Osteoblast (primary cell): Measurements from ENCODE around the gene C1QA. TPM values are rescaled to one million over a fixed set of nuclear protein-coding genes. Genes with fewer than 3 reads are reported as not detected.

Experiments
- DNase-seq: peaks from one replicate; pipeline ENCODE4 v3.0.0; 2011; ENCODE audit warnings: low spot score, mixed read lengths; ENCODE audit not compliant: insufficient read length; ENCODE audit errors: missing footprints
- H2AFZ ChIP-seq: 2 replicates; pipeline ENCODE4 v1.6.0; 2011; ENCODE audit warnings: mild to moderate bottlenecking, low read length
- H3K27ac ChIP-seq: 2 replicates; pipeline ENCODE4 v1.5.1; 2011; ENCODE audit warnings: mild to moderate bottlenecking, low read depth, low read length, moderate library complexity
- H3K27me3 ChIP-seq: 2 replicates; pipeline ENCODE4 v1.6.0; 2012; ENCODE audit warnings: mild to moderate bottlenecking, control low read depth, inconsistent platforms, low read length, moderate library complexity; ENCODE audit not compliant: insufficient read depth
- H3K36me3 ChIP-seq: 2 replicates; pipeline ENCODE4 v1.5.1; 2011; ENCODE audit warnings: mild to moderate bottlenecking, low read length, control low read depth, moderate library complexity; ENCODE audit not compliant: insufficient read depth
- H3K4me1 ChIP-seq: 2 replicates; pipeline ENCODE4 v1.5.1; 2011; ENCODE audit warnings: mild to moderate bottlenecking, low read length, control low read depth, moderate library complexity; ENCODE audit not compliant: insufficient read depth
- H3K4me2 ChIP-seq: 2 replicates; pipeline ENCODE4 v1.6.0; 2011; ENCODE audit warnings: mild to moderate bottlenecking, low read length; ENCODE audit not compliant: insufficient read depth
- H3K4me3 ChIP-seq: fragments of 200-600 bp; sonication (generic); 3 replicates; pipeline ENCODE4 v1.5.1; 2012; ENCODE audit warnings: mild to moderate bottlenecking, low read length, inconsistent platforms; ENCODE audit not compliant: insufficient read depth
- H3K79me2 ChIP-seq: 2 replicates; pipeline ENCODE4 v1.6.0; 2012; ENCODE audit warnings: mild to moderate bottlenecking, low read length, control low read depth, inconsistent platforms; ENCODE audit not compliant: insufficient read depth
- H3K9me3 ChIP-seq: 2 replicates; pipeline ENCODE4 v1.5.1; 2011; ENCODE audit warnings: low read depth, low read length, control low read depth
- H4K20me1 ChIP-seq: 2 replicates; pipeline ENCODE4 v1.6.0; 2012; ENCODE audit warnings: mild to moderate bottlenecking, low read length, control low read depth; ENCODE audit not compliant: insufficient read depth
- total RNA-seq: library from RNA; depleted of rRNA; stranded (reverse); fragments of >200 nt; gene quantifications from 2 replicates; pipeline ENCODE4 v1.2.3, GENCODE V29; 2012
- TF ChIP-seq, protein P1 (sequence below): IDR thresholded peaks from 2 replicates; pipeline ENCODE4 v1.5.1; 2011; ENCODE audit warnings: mild to moderate bottlenecking, low read depth, low read length, moderate library complexity; ENCODE audit errors: extremely low read depth

C1QA gene
- total RNA-seq, 1 donor, result 1.1 TPM

- Histone ChIP-seq H3K27me3 (peaks cover 23% of the 10 kb centered on the region), H3K79me2 (no peaks in the 10 kb centered on the region)
- TF ChIP-seq, protein P1, sequence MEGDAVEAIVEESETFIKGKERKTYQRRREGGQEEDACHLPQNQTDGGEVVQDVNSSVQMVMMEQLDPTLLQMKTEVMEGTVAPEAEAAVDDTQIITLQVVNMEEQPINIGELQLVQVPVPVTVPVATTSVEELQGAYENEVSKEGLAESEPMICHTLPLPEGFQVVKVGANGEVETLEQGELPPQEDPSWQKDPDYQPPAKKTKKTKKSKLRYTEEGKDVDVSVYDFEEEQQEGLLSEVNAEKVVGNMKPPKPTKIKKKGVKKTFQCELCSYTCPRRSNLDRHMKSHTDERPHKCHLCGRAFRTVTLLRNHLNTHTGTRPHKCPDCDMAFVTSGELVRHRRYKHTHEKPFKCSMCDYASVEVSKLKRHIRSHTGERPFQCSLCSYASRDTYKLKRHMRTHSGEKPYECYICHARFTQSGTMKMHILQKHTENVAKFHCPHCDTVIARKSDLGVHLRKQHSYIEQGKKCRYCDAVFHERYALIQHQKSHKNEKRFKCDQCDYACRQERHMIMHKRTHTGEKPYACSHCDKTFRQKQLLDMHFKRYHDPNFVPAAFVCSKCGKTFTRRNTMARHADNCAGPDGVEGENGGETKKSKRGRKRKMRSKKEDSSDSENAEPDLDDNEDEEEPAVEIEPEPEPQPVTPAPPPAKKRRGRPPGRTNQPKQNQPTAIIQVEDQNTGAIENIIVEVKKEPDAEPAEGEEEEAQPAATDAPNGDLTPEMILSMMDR, result no peak
Observed at GRCh38 chr1:22621761-22622160, 14.7 kb upstream of the C1QA start.

DNA sequence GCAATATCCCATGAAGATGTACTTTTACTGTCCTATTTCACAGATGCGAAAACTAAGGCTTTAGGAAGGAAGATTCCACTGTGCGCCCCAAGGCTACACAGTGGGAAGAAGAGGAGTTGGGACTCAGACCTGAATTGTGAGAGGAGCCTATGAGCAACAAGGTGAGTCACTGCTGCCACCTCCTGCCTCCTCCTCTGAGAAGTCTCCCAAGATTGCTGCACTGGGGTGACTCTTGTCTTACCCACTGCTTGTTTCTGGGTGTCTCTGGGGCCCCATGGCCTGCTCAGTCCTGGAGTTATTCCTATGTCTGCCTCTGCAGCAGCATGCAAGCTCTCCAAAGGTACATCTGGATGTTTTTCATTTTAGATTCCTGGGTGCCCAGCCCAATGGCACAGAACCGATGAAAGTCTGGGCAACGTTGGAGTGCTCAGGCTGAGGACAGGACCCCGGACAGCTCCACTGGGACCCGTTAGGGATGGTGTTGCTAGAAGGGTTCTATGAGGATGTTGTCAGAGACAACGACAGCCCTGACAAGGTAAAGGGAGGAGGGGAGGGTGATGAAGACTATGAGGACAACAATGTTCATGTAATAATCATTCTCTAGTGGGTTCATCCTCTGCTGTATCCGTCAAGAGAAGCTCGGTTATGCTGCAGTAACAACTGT is 11.0 kb upstream of the C1QA start:
- Histone ChIP-seq H3K27ac (no peak overlapping the region), H3K4me3 (no peak overlapping the region), H3K9me3 (no peaks in the 10 kb centered on the region), H4K20me1 (no peaks in the 10 kb centered on the region), H3K79me2 (no peaks in the 10 kb centered on the region), H2AFZ (no peak overlapping the region), H3K36me3 (no peaks in the 10 kb centered on the region), H3K4me2 (no peak overlapping the region), H3K4me1 (no peaks in the 10 kb centered on the region), H3K27me3 (peaks cover 12% of the 10 kb centered on the region)
- TF ChIP-seq, protein P1, result no peak
- DNase-seq, result peak; percentile 74

More at GRCh38 chr1:22621761-22622160, 14.7 kb upstream of the C1QA start:
- H3K36me3 ChIP-seq, result no peaks in the 10 kb centered on the region
- no peaks in the 10 kb centered on the region for H4K20me1 ChIP-seq
- H3K4me2 ChIP-seq, result no peak overlapping the region
- H3K4me3 ChIP-seq, result no peak overlapping the region
- H3K9me3 ChIP-seq, result no peaks in the 10 kb centered on the region
- H2AFZ ChIP-seq, result no peak overlapping the region
- DNase-seq, result peak; percentile 67
- H3K27ac ChIP-seq, result no peak overlapping the region
- no peaks in the 10 kb centered on the region for H3K4me1 ChIP-seq

GRCh38 chr1:22626237-22627157 is 9.9 kb upstream of the C1QA start:
- Histone ChIP-seq H3K9me3 (no peaks in the 10 kb centered on the region), H3K27ac (no peak overlapping the region), H3K4me1 (no peaks in the 10 kb centered on the region), H4K20me1 (no peaks in the 10 kb centered on the region), H3K4me2 (no peak overlapping the region), H3K27me3 (peaks cover 12% of the 10 kb centered on the region), H3K36me3 (no peaks in the 10 kb centered on the region), H2AFZ (no peak overlapping the region), H3K4me3 (no peak overlapping the region), H3K79me2 (no peaks in the 10 kb centered on the region)
- peak; percentile 39 for DNase-seq
- TF ChIP-seq, protein P1, result no peak

- Histone ChIP-seq H3K27me3 (peaks cover 18% of the 10 kb centered on the region), H3K9me3 (no peaks in the 10 kb centered on the region), H3K27ac (no peak overlapping the region), H3K4me2 (no peak overlapping the region), H2AFZ (no peak overlapping the region), H3K79me2 (no peaks in the 10 kb centered on the region), H4K20me1 (no peaks in the 10 kb centered on the region), H3K36me3 (no peaks in the 10 kb centered on the region), H3K4me1 (no peaks in the 10 kb centered on the region), H3K4me3 (no peak overlapping the region)
- DNase-seq, result no peak
- TF ChIP-seq, protein P1, result no peak
Observed at GRCh38 chr1:22627331-22627730, 9.1 kb upstream of the C1QA start.
